ENCODE results near the gene SPOCK1.

GRCh38 chr5:137545956-137546355 is 46.8 kb upstream of the SPOCK1 start:
- TF ChIP-seq, protein P1, sequence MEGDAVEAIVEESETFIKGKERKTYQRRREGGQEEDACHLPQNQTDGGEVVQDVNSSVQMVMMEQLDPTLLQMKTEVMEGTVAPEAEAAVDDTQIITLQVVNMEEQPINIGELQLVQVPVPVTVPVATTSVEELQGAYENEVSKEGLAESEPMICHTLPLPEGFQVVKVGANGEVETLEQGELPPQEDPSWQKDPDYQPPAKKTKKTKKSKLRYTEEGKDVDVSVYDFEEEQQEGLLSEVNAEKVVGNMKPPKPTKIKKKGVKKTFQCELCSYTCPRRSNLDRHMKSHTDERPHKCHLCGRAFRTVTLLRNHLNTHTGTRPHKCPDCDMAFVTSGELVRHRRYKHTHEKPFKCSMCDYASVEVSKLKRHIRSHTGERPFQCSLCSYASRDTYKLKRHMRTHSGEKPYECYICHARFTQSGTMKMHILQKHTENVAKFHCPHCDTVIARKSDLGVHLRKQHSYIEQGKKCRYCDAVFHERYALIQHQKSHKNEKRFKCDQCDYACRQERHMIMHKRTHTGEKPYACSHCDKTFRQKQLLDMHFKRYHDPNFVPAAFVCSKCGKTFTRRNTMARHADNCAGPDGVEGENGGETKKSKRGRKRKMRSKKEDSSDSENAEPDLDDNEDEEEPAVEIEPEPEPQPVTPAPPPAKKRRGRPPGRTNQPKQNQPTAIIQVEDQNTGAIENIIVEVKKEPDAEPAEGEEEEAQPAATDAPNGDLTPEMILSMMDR (conservative IDR thresholded peaks at IDR 0.05 in 1 of 2, IDR thresholded peaks at IDR 0.05 in 1 of 2; ENCODE audit: extremely low read depth in 1 of 2, insufficient read depth in 1 of 2, low read depth in 1 of 2, low read length in 2 of 2), result no peak
- no peak for TF ChIP-seq EZH2 (IDR thresholded peaks at IDR 0.05; ENCODE audit: borderline replicate concordance, low read length)
